Activated naive CD4-positive, alpha-beta T cell treated with Interleukin-2 at 50 U/mL for 16 hours (primary cell): Measurements from ENCODE around the gene MICB.
"Not testable (repeated sequence)": the region's sequence is repeated elsewhere in the genome, so short reads cannot be mapped to it uniquely, and the experiment has no call there.

ENCODE experiments used
- DNase-seq: peaks from one replicate; pipeline ENCODE4 v3.0.0-alpha.2; 2020

Gene MICB

DNA sequence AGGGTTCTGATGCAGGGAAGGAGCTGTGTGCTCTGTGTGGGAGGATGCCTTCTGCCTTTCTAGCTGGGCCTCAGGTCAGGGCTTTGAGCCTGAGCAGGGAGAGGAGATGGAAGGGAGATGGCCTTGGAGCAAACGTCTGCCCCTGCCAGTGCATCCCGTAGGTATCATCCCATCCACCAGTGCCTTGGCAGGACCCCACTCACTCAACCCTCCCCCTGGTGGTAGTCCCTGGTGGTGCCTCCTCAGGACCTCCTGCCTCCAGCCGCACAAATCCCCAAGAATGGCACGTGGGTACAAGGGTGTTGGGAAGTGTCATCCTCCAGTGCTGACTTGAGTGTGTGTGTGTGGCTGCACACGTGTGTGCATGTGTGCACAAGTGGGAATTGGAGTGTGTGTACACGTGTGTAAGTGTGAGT lies 23.1 kb upstream of the MICB start:
- DNase-seq = peak; percentile 36

DNA sequence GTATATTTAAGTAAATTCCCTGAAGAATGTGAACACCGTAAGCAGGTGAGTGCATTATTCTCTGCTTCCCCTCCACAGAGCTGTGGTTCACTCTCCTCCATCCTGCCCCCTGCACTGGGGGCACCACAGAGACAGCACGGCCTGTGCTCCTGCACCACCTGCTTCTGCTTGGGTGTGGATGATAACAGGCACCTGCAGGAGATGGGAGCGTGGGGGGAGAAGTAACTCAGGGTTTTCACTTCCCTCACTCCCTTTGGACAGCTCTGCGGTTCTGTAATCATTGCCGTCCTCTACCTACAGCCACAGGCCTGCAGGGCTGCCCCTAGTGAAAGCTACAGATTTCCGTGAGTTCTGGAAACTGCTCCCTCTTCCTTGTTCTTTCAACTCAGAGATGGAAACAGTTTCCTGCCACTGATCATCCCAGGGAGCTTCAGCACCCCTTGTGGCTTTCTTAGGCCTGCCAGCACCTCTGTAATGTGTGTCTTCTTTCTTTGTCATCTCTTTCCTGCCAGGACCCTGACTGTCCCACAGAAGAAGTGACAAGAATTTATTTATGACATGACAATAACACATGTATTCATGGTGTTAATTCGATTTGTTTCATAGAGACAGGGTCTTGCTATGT lies 21.3 kb upstream of the MICB start:
- DNase-seq = no peak

DNA sequence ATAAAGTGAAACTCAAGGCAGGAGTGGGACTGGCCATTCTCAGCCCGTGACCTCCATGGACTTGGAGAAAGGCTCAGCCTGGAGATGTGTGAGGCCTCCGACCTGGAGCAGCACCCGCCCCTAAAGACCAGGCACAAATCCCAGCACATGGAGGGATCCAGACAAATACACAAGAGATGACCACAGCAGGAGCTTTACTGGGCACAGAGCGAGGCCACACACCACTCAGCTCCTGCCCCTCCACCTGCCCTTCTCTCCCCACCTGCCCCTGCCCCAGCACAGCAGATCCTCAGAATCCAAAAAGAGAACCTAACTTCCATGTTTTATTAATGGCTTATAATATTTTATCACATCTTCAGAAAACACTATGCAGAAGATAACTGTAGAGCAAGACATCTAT lies 20.4 kb upstream of the MICB start:
- DNase-seq = no peak

DNA sequence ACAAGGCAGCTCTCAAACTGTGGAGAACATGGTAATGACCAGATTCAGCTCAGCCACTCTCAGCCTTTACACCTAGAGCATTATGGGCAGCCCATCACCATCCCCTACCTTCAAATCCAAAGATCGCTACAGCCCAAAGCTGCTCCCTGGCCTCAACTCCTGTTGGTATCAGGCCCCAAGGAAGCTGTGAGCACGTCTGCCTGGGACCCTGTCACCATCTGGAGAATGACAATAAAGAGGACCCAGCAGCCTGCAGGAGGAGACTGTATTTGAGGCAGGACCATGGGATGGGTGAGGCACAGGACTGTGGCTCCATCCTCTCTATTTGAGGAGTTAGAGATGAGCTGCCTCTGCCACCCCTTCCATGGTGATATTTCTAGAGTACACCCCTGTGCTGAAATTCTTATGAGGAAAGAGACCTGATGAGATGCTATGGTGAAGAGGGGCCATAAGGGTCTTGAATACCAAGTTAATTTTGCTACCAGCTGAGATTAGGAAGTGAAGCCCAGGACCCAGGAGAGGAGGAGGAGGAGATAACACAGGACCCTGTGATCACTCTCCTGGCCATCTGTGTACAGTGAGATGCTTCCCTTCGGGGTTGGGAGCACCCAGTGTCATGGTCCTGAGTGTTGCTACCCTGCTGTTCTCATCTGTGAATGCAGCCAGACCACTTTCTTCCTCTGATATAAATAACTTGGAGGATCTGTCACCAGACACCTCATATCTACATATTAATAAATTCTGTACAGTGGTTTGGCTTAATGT lies 19.6 kb upstream of the MICB start:
- no peak for DNase-seq

DNA sequence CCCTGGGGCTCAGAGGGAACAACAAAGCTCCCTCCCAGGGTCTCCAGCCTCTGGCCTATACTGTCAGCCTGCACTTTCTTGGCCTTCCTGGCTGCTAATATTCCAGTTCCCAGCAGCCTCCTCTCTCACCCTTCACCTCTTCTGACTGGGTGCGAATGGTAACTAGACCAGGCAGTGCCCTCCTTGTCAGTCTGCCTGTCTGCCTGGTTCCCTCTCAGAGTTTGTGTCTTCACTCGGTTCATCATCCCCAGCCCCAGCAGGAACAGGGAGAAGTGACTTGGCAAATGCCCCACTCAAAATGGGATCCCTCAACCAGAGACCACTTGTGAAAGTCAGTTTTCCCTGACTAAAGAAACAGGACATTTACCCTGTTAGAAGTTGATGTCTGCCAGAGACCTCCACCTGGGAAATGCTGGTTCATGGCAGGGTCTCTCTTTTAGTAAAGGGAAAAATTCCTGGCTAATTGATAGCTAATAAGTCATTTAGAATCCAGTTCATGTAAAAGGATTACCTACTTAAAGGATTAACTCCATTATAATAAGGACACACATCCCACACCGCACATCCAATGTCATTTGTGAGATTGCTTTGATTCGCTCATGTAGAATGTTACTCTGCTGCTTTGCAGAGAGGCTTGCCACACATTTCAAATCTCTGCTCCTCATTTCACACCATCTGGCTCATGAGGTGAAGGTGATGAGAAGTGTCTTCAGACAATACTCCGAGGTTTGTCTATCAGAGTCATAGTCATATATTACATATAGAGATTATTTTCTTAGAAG lies 18.6 kb upstream of the MICB start:
- no peak for DNase-seq

DNA sequence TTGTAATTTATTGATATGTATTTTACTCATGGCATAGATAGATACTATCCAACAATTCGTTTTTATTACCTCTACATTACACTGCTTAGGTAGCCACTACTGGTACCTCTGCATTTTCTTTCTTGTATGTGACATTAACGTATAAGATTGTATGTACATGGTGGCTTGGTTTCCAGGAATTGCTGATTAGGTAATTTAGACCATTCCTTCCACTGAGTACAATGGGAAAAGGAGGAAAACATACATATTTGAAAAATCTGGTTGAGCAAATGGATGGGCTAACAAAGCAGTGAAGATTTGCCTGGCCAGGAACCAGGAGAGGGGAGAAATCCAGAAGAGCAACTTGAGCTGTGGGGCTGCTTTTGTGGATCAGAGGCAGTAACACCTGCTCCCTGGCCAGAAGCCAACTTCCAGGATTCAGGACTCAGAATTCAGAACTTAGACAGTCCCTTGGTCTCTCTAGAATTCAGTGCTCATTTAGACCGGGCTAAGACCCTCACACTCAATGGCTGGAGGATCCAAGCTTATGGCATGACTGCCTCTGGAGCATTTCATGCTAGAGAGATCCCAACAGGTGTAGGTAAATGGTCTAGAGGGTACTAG lies 17.9 kb upstream of the MICB start:
- no peak for DNase-seq

DNA sequence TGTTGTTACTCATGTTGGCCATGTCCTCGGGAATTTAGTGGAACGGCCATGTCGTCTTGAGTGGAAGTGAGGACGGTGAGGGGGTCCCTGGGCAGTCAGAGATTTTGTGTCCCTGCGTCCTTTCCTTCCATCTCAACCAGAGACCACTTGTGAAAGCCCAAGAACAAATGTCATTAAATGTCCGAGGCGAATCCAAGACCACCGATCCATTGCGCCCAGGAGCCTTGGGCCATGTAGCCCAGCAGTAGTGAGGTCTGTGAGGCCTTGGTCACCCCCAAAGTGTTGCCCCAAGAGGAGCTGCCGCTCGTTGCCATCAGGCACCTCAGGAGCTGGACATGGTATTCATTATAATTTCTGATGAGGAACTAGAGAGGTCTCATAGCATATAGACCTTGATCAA lies 17.4 kb upstream of the MICB start:
- DNase-seq = no peak

DNA sequence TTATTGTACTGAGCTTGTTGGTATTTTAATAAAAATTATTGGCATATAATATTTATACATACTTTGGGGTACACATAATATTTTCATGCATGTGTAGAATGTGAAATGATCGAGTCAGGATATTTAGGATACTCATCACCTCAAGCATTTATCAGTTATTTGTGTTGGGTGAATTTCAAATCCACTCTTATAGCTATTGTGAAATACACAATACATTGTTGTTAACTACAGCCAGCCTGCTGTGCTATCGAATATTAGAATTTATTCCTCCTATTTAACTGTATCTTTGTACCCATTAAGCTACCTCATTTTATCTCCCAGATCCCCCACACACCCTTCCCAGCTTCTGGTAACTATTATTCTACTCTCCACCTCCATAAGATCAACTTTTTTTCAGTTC lies 14.6 kb upstream of the MICB start:
- no peak for DNase-seq

DNA sequence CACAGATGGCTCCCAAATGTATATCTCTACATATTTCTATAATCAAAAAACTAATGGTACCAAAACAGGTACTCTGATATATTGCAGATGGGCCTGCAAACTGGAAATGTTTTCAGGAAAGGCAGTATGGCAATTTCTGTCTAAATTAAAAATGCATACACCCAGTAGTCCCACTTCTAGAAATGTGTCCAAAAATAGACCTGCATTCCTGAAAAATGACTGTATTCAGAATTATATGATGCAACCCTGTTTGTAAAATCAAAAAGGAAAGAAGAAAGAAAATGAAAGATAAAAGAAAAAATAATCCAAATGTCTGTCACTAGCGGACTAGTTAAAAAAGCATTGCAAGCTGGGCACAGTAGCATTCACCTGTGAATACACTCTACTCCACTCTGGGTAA lies 12.9 kb upstream of the MICB start:
- DNase-seq = no peak

DNA sequence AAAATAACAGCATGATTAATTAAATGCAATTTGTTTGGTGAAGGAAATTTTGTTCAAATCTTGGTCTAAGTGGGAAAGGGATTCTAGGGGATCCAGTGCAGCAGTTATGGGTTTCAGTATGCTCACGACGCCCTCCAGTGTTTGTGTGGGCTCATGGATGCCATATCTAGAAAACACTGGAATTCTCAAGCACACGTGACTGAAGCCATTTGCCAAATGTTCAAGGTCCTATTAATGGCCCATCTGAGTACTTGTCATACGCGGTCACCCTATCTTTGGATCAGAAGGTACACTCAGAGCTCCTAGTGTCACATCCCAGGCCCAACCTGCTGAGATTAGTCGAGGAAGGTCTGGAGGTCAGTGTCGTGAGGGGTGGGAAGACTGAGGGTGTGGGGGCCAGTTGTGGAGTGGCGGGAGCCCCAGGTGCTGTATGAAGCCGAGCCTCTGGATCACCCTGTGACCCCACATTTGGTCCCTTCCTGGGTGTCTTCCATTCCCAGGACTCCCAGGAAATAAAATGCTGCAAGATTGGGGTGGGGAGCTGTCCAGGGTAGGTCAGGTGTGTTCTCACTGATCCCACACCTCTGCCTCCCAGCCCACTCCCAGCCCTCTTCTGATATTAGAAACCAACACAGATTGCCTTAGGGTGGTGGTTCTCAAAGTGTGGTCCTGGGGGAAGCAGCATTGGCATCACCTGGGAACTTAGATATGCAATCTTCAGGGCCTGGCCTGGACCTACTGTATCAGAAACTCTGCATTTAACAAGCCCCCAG lies 11.7 kb upstream of the MICB start:
- DNase-seq = not testable (repeated sequence)

DNA sequence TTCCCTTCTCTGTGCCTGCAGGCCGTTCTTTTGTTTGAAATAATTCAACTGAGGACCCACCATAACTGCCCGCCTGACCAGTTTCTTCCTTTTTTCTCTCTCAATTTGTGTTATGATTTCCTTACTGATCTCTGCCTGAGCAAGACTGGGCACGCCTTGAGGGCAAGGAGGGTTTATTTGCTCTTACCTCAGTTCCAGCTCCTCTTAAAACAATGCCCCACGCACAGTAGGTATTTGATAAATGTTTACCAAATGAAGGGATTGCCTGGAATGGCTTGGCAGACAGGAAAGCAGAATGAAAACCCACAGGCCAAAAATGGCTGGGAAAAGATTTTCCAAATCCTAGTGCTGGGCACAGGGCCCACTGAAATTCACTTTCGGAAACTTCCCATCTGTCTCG lies 10.3 kb upstream of the MICB start:
- not testable (repeated sequence) for DNase-seq

DNA sequence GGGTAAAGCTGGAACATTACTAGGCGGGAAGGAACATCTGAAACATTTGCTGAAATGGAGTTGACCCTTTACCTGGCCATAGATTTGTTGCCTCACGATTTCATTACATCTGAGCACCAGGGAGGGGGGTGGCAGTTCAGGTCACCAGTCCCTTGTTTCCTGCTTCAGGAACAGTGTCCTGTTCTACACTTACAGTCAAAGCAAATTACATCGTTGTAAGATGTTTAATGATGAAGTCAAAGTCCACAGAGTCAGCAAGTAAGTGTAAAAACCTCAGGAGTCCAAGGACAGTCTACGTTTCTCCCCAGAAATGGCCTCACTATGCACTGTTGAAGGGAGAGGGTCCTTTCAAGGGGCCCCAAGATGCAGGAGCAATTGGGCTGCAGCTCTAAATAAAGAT lies 8.9 kb upstream of the MICB start:
- DNase-seq = no peak

DNA sequence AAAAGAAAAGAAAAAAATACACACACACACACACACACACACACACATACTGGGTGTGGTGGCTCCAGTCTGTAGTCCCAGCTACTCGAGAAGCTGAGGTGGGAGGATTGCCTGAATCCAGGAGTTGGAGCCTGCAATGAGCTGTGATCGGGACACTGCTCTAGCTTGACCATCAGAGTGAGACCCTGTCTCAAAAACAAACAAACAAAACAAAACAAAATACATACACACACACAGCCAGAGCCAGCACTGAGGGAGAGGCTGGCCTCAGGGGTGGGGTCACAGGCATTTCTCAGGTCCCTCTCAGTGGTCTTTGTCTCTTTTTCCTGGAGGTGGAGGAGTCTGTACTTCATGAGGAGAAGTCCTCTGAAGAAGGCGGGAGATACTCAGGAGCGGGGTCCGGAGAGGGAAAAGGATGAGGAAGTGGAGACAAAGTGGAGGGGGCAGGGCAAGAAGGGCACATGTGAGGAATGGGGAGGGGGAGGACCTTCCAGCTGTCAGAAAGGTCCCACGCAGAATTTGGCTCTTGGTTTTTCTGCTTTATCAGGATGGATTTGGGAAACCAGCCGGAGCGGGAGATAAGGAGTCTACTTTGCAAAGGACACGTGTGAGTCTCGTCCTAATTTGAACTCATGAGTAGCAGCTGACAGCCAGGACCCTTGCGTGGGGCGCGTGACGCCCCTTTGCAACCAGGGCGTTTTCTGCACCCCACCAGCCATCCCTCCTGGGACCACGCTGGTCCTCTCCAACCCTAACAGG lies 7.7 kb upstream of the MICB start:
- no peak for DNase-seq

DNA sequence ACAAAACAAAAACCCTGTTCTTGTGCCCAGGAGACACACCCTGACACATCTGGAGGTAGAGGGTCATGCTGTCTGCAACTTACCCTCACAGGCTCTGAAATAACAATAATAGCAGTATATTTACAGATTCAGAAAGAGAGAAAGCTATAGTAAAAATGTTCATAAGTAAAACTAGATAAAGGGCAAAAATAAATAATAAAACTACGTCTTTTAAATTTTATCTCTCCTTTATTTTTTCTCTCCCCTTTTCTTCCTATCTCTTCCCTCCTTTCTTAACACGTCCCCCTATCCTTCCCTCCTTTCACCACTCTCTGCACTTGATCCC lies 4.4 kb upstream of the MICB start:
- DNase-seq = not testable (repeated sequence)

DNA sequence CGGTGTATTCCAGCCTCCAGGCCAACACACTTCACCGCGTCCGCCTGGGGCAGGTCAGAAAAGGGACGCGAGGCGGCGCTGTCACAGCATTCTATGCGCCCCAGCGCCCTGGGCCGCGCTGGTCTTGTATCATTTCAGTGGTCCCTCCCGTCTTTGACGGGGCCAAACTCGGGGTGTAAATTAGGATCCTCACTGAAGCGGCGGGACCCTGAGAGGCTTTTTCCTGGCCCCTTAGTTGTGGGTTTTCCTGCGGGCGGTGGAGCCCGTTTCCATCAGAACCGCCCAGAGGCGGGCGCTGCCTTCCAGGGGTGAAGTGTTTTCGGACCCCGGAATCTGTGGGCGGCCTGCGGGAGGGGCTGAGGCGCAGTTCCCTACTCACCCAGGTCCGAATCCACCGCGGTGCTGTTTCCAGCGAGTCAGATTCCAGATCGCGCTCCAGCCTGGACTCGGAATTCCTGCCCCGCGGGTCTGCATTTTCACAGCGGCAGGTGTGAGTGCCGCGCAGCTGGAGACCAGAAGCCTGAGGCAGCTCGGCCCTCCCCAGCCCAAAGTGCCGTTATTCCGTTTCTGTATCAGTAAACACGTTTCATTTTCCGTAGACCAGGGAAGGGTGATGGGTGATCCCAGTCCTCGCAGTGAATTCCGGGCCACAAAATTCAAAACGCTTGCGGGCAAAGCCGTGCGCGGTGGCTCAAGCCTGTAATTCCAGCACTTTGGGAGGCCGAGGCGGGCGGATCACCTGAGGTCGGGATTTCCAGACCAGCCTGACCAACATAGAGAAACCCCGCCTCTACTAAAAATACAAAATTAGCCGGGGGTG lies 3.9 kb upstream of the MICB start:
- DNase-seq = peak; percentile 86

DNA sequence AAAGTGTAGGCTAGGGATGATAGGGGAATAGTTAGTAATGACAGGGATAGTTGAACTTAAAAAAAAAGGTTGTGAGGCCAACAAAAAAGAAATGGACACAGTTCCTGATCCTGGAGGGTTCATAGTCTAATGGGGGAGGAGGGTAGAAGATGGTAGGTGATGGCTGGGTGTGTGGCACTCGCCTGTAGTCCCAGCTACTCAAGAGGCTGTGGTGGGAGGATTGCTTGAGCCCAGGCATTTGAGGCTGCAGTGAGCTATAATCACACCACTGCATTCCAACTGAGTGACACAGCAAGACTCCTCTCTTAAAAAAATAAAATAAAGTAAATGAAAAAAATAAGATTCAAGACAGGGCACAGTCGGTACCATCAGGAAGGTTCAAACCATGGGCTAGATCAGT lies 2.4 kb upstream of the MICB start:
- no peak for DNase-seq

DNA sequence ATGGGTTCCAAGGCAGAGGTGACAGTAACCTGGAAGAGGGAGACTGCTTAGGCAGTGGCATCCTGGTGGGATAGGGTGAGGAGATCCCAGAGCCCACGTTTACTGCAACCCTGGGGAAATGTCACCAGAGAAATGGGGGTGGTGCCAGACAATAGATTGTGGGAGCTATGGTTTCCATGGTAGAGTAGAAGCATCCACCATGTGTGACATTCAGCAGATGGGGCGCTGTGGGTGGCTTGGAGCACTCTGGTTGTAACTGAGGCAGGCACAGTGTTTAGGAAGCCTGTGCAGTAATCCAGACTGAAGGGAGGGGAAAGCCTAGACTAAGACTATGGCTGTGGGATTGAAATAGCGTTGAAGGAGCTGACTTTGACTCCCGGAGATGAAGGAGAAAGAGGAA lies 1.1 kb upstream of the MICB start:
- DNase-seq = not testable (repeated sequence)

DNA sequence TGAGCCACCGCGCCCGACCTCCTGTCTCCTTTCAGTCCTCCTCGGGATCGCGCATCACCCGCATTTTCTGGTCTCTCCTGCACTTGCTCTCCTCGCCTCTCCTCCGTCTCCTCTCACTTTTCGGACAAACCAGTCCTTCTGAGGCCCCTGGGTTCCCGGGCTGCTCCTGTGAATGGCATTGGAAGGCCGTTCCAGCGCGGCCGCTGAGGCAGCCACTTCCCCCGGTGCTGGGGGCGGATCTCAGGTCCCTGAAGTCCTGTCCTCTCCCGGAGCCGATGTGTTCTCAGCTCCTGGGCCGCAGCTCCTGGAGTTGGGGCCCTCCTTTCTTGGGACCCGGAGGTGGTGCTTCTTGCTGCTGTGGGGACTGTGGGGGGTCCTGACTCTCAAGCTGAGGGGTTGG lies 803 bp downstream of the MICB start:
- no peak for DNase-seq

DNA sequence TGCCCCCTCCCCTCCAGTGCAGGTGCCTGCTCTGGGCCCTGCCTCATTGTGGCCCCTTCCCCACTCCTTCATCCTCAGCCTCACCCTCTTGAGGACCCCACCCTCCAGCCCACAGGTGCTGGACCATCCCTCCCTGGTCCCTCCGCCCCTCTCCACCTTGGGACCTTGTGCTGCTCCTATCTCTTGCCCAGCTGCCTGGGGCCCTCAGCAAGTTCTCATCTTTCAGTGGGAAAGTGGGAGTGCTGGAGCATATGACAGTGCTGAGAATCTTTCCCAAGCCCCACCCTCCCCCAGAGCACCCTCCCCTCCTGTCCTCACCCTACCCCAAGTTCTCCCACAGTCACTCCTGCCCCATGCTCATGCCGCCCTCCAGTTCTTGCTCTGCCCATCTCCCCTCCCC lies 1.7 kb downstream of the MICB start:
- not testable (repeated sequence) for DNase-seq

DNA sequence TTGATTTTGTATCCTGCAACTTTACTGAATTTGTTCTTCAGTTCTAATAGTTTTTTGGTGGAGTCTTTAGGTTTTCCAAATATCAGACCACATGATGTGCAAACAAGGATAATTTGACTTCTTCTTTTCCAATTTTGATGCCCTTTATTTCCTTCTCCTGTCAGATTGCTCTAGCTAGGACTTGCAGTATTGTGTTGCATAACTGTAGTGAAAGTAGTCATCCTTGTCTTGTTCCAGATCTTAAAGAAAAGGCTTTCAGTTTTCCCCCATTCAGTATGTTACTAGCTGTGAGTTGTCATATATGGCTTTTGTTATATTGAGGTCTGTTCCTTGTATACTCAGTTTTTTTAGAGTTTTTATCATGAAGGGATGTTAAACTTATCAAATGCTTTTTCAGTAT lies 4.6 kb downstream of the MICB start:
- DNase-seq = no peak

DNA sequence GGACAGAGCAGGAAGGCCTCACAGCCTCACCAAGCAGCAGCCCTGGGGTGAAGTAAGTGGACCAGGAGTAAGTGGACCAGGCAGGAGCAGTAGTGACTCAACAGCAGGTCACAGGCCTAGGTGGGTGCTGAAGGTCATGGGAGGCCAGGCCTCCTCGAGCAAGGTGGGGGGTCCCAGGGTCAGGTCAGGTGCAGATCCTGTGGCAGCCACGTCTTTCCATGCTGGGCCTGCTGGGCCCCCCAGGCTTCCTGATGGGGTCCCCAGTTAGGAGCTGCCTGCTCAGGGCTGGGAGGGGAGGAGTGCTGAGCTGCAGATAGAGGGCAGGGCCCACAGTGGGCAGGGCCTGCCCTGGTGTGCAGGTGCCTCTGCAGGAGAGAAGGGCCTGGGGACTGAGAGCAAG lies 11.1 kb downstream of the MICB start:
- not testable (repeated sequence) for DNase-seq
